GM12891 (cell line): Measurements from ENCODE around the gene TMEM144.
"Not testable (repeated sequence)": the region's sequence is repeated elsewhere in the genome, so short reads cannot be mapped to it uniquely, and the experiment has no call there.

Source experiments
- DNase-seq: peaks from one replicate; pipeline ENCODE4 v3.0.0; 2011; ENCODE audit warnings: low spot score; ENCODE audit not compliant: insufficient read length
- FAIRE-seq: peaks from 2 replicates; lab custom pipeline; 2011; peaks lifted over from hg19 to GRCh38; lab: Jason Lieb, UNC
- PAX5 ChIP-seq: IDR thresholded peaks from 2 replicates; pipeline ENCODE4 v1.6.1; 2011; ENCODE audit warnings: low read length, moderate library complexity, mild to moderate bottlenecking; ENCODE audit not compliant: insufficient read depth, severe bottlenecking
- POLR2A ChIP-seq: IDR thresholded peaks from 2 replicates; pipeline ENCODE4 v1.6.1; 2011; ENCODE audit warnings: low read depth, low read length, control low read depth
- POLR2AphosphoS5 ChIP-seq: IDR thresholded peaks from 2 replicates; pipeline ENCODE4 v1.6.1; 2011; ENCODE audit warnings: low read depth, low read length, control low read depth
- POU2F2 ChIP-seq: IDR thresholded peaks from 2 replicates; pipeline ENCODE4 v1.6.1; 2011; ENCODE audit warnings: low read depth, mild to moderate bottlenecking, control low read depth, low read length, moderate library complexity
- SPI1 ChIP-seq: IDR thresholded peaks from 2 replicates; pipeline ENCODE4 v1.6.1; 2011; ENCODE audit warnings: low read depth, low read length, control low read depth
- TAF1 ChIP-seq: IDR thresholded peaks from 2 replicates; pipeline ENCODE4 v1.6.1; 2011; ENCODE audit warnings: low read depth, low read length, control low read depth

Gene TMEM144

DNA sequence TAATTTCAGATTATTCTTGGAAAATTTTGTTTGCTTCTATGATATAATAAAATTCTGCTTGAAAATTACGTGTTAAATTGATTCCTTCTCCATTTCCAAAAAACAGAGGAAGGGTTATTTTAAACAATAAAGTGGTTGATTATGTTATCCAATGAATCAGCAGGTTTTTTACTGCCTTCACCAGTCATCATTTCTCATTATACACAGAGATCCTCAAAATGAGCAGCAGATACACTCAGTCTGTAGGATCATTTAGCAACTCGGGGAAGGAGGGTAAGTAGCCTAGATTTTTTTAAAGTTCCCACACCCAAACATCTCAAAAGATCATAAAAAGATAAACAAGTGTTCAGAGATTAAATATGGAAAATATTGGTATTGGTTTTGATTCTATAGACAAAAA lies 6.8 kb upstream of the TMEM144 start:
- TF ChIP-seq POU2F2 = no peak
- TF ChIP-seq POLR2A = no peak
- no peak for TF ChIP-seq PAX5
- no peak for TF ChIP-seq POLR2AphosphoS5
- TF ChIP-seq TAF1 = no peak
- TF ChIP-seq SPI1 = no peak
- no peak for DNase-seq
- FAIRE-seq = no peak

- DNase-seq (no peak), FAIRE-seq (no peak)
- TF ChIP-seq POLR2AphosphoS5 (no peak), PAX5 (no peak), SPI1 (no peak), POLR2A (no peak), POU2F2 (no peak), TAF1 (no peak)
Observed at GRCh38 chr4:158203929-158204328, 6.4 kb upstream of the TMEM144 start.

DNA sequence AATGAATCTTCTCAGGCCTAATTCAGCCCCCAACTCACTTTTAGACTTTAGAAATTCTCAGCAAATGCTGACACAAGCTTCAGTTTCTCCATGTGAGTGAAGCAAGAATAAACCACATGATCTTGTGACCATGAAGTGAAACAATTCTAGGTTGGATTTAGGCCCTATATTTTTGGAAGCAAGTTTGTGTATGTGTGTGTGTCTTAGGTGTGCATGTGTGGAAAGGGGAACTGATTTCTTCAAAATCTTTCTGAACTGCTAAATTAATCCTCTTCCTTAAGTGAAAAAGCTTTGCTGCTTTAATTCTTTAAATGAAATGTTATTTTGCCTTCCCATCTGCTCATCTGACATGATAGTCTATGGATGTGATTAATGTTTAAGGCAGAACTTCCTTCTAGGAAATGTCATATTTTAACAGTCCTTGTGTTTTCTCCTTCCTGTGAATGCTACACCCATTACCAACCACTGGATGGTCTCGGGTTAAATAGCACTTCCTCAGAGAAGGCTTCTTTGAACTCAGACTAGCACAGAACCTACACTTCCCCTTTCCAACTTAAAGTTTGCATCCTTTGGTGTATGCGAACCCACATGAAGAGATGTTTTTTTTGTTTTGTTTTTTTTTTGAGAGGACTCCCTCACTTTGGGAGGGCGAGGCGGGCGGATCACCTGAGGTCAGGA lies 1.2 kb upstream of the TMEM144 start:
- no peak for DNase-seq
- TF ChIP-seq POLR2A (no peak), PAX5 (no peak), POLR2AphosphoS5 (no peak), SPI1 (peak; percentile 89), TAF1 (no peak), POU2F2 (no peak)
- peak; percentile 67 for FAIRE-seq

GRCh38 chr4:158211222-158211621 lies 936 bp downstream of the TMEM144 start:
- no peak for TF ChIP-seq POLR2A
- no peak for TF ChIP-seq TAF1
- TF ChIP-seq POU2F2 = no peak
- no peak for TF ChIP-seq PAX5
- TF ChIP-seq SPI1 = no peak
- TF ChIP-seq POLR2AphosphoS5 = no peak
- FAIRE-seq (no peak), DNase-seq (no peak)

GRCh38 chr4:158213466-158213865 lies 3.2 kb downstream of the TMEM144 start:
- FAIRE-seq (no peak), DNase-seq (no peak)
- no peak for TF ChIP-seq PAX5
- no peak for TF ChIP-seq TAF1
- no peak for TF ChIP-seq POU2F2
- TF ChIP-seq POLR2A = no peak
- no peak for TF ChIP-seq SPI1
- TF ChIP-seq POLR2AphosphoS5 = no peak

DNA sequence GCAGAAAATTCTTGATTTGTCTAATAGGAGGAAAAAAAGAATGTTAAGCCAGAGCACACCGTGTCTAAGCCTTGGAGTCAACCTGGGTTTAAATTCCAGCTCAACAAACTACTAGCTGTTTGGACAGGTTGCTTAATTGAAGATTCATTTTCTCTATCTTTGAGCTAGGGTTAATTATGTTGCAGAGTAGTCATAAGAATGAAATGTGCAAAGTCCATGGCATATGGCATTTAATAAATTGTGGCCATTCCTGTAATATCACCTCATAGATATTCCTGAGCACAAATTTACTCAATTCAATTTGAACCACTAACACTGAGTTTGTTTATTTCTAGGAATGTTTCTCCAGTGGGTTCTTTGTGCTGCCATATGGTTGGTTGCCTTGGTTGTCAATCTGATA lies 4.6 kb downstream of the TMEM144 start:
- TF ChIP-seq POU2F2 (no peak), PAX5 (no peak), TAF1 (no peak), POLR2AphosphoS5 (no peak), POLR2A (no peak), SPI1 (no peak)
- FAIRE-seq = peak; percentile 5

DNA sequence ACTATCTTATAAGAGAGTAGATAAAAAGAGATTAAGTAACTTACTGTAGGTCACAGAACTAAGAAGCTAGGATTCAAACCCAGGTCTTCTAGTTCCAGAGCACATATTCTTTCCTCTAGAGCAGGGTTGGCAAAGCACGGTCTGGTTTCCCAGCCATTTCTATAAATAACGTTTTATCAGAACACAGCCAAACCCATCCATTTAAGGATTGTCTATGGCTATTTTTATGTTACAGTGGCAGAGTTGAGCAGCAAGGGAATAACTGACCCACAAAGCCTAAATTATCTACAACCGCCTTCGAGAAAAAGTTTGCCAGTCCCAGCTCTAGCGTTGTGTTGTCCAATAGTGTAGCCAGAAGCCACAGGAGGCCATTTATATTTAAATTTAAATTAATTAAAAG lies 7.5 kb downstream of the TMEM144 start:
- DNase-seq (no peak), FAIRE-seq (no peak)
- TF ChIP-seq TAF1 (no peak), POU2F2 (no peak), PAX5 (no peak), SPI1 (no peak), POLR2A (no peak), POLR2AphosphoS5 (no peak)

More for the DNA sequence above, 4.6 kb downstream of the TMEM144 start:
- no peak for DNase-seq

- FAIRE-seq (no peak), DNase-seq (no peak)
- TF ChIP-seq POU2F2 = no peak
- no peak for TF ChIP-seq POLR2A
- no peak for TF ChIP-seq TAF1
- no peak for TF ChIP-seq POLR2AphosphoS5
- TF ChIP-seq SPI1 = peak; percentile 7; the same call in 1 of the 2 replicates
- TF ChIP-seq PAX5 = no peak
Observed at GRCh38 chr4:158219623-158220022, 9.3 kb downstream of the TMEM144 start.

DNA sequence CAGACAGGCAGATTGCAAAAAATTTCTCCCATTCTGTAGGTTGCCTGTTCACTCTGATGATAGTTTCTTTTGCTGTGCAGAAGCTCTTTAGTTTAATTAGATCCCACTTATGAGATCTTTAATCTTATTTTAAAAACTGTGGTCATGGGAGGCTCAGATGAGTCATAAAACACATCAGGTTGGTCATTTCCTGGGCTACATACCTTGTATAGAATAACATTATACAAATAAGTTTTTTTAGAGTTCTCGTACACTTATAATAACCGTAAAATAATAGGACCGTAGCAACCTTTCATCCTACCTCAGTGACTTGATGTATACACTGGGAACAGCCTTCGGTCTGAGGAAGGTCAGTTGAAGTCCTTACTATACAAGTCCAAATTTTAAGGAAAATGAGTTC lies 14.0 kb downstream of the TMEM144 start:
- not testable (repeated sequence) for FAIRE-seq

DNA sequence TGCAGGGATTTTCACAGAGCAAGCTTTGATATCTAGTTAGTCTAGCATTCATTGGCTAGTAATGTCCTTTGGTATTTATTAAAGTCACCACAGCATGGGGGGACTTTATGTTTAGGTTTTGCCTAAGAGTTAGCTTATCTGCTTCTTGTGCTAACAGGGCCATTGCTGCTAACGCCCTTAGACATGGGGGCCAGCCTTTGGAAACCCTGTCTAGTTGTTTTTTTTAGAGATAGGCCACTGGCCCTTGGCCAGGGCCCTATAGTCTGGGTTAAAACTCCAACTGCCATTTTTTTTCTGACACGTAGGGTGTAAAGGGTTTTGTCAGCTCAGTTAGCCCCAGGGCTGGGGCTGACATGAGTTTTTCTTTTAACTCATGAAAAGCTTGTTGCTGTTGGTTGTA lies 14.7 kb downstream of the TMEM144 start:
- not testable (repeated sequence) for FAIRE-seq

More for the DNA sequence above, 14.0 kb downstream of the TMEM144 start:
- not testable (repeated sequence) for DNase-seq

GRCh38 chr4:158227880-158228279 lies 17.6 kb downstream of the TMEM144 start:
- DNase-seq, FAIRE-seq: not testable (repeated sequence)

More for the DNA sequence above, 14.7 kb downstream of the TMEM144 start:
- DNase-seq = not testable (repeated sequence)

DNA sequence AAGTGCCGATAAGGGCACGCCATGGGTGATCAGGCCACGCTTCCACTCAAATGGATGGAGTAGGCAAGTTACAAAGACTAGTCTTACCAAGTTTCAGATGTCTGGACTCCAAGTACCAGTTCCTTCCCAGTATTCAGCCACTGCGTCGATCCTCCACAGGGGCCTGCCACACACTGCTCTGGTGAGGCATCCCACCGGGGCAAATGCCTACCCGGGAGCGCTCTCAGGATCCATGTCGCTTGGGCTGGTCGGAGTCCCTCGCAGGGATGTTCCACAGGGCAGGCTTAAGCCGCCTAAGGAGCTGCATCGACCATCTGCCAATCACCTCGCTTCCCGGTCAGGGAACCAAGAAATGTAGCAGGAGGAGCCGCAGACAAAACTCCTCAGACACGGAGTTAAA lies 18.1 kb downstream of the TMEM144 start:
- FAIRE-seq, DNase-seq: not testable (repeated sequence)
